ENCODE results near the gene FAM234B. TPM values are rescaled to one million over a fixed set of nuclear protein-coding genes. Genes with fewer than 3 reads are reported as not detected.

The FAM234B gene
- total and polyA plus RNA-seq, 2 of the 8 experiments (the other 6 are each of a cell fraction or from before 2014, with no cell fraction given), result 12.5 to 29.1 TPM

DNA sequence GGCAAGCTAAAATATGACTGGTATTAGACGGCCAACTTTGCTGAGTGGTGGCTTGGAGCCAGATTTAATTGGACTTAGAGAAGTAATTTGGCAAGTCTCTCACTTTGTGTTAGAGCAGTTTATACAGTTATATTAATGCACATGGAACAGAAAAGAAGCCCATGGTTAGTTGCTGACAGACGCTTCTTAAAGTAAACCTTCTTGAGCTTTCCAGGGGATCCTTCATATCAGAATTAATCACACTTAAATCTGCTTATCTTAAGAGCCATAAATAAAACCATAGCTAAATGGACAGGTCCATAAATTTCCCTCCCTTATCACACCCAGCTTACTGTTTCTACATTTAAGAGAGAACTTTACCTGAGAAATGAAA, 49.7 kb downstream of the FAM234B start:
- H2BK12ac ChIP-seq (ENCODE audit: low read depth, low read length), result no peak overlapping the region
- no peaks in the 10 kb centered on the region for H3K36me3 ChIP-seq (ENCODE audit: control insufficient read depth in 2 of 4, insufficient read depth in 4 of 4, low read length in 3 of 4)
- no peak overlapping the region for H4K91ac ChIP-seq (replicated peaks; ENCODE audit: insufficient read length, low read length)
- H3K18ac ChIP-seq (ENCODE audit: extremely low read depth, low read length), result no peak overlapping the region
- no peak overlapping the region for H3K23ac ChIP-seq (ENCODE audit: insufficient read length)
- POLR2A ChIA-PET (ENCODE audit: partially characterized antibody), result interaction anchor here (0.7 to 1.6 kb wide), 4 partner anchors 9 to 50 kb away, joined by 3 to 5 read pairs (median 3); partner anchors contain the start of gene FAM234B
- H3K14ac ChIP-seq (ENCODE audit: insufficient read length), result no peak overlapping the region
- 91% methylated on average over 2 of the region's 2 CpGs; no CpG with 5 or more reads in 1 of the 2 experiments for WGBS, 2 experiments (ENCODE audit: extremely low coverage in 1 of 2, insufficient coverage in 1 of 2, insufficient read length in 1 of 2, insufficient replicate concordance in 2 of 2, low coverage in 1 of 2, low lambda C conversion rate in 2 of 2, missing lambda C conversion rate in 1 of 2)
- H3K9ac ChIP-seq (replicated peaks in 1 of 4; ENCODE audit: extremely low read depth in 1 of 4, low read depth in 3 of 4, low read length in 3 of 4), result no peak overlapping the region
- H3K79me2 ChIP-seq (ENCODE audit: control insufficient read depth in 1 of 2, insufficient read depth in 2 of 2, low read length in 2 of 2), result no peaks in the 10 kb centered on the region
- FAIRE-seq (no peak), DNase-seq (ENCODE audit: low read depth in 1 of 2, low spot score in 2 of 2) (no peak)
- no peak overlapping the region for H2AK5ac ChIP-seq (ENCODE audit: low read depth, low read length)
- H2BK20ac ChIP-seq (ENCODE audit: low read length), result no peak overlapping the region
- no peak overlapping the region for H2BK120ac ChIP-seq (replicated peaks; ENCODE audit: low read depth, low read length)
- H4K20me1 ChIP-seq (replicated peaks in 1 of 2; ENCODE audit: control insufficient read depth in 1 of 2, insufficient read depth in 2 of 2, low read length in 2 of 2), result no peaks in the 10 kb centered on the region
- no peak overlapping the region for H3K4me3 ChIP-seq (ENCODE audit: extremely low read depth in 1 of 4, insufficient read depth in 2 of 4, low read depth in 3 of 4, low read length in 4 of 4)
- CTCF ChIA-PET (ENCODE audit: partially characterized antibody), result interaction anchor here (1.0 to 4.8 kb wide), 5 partner anchors 14 to 178 kb away, joined by 3 to 14 read pairs (median 9); no protein-coding TSS in a partner anchor
- no peak overlapping the region for H2BK5ac ChIP-seq (ENCODE audit: low read depth, low read length)
- H4K5ac ChIP-seq (ENCODE audit: insufficient read length, low read depth, low read length), result no peak overlapping the region
- no peak overlapping the region for H3K4me2 ChIP-seq (ENCODE audit: insufficient read depth in 1 of 2, low read depth in 2 of 2, low read length in 2 of 2)
- H3K9me3 ChIP-seq (ENCODE audit: insufficient read depth in 2 of 2, low read depth in 1 of 2, low read length in 1 of 2), result no peaks in the 10 kb centered on the region
- no peak overlapping the region for H3K56ac ChIP-seq (replicated peaks; ENCODE audit: insufficient read length, low read depth, low read length)
- no peak overlapping the region for H3K27ac ChIP-seq (ENCODE audit: low read depth, low read length)
- no peak overlapping the region for H4K8ac ChIP-seq (ENCODE audit: extremely low read depth, insufficient read depth, low read length)
- peaks cover 6 to 15% (median 12%) of the 10 kb centered on the region in 4 experiments for H3K4me1 ChIP-seq (replicated peaks in 1 of 4; ENCODE audit: control insufficient read depth in 3 of 4, insufficient read depth in 4 of 4, low read length in 3 of 4)
- H3K27me3 ChIP-seq (replicated peaks in 1 of 4; ENCODE audit: control insufficient read depth in 3 of 4, extremely low read depth in 1 of 4, insufficient read depth in 3 of 4, low read length in 3 of 4), result no peaks in the 10 kb centered on the region
- H2AFZ ChIP-seq (ENCODE audit: low read length), result no peak overlapping the region
- H2BK15ac ChIP-seq (ENCODE audit: low read length), result 0 out of 2 replicates have a peak overlapping the region, but pooled peaks have one; percentile 13
- H3K23me2 ChIP-seq (ENCODE audit: low read depth, low read length), result no peaks in the 10 kb centered on the region
- H3K4ac ChIP-seq (replicated peaks; ENCODE audit: insufficient read length, low read depth, low read length), result no peak overlapping the region
- H3K79me1 ChIP-seq (ENCODE audit: low read depth, low read length), result no peaks in the 10 kb centered on the region
- TF ChIP-seq BCL11A (IDR thresholded peaks at IDR 0.05; ENCODE audit: low read depth in 2 of 2, low read length in 2 of 2), result no peak
- TF ChIP-seq TAF7 (optimal IDR thresholded peaks at IDR 0.05; ENCODE audit: borderline replicate concordance, low read depth, low read length), result no peak
- TF ChIP-seq POLR2A (IDR thresholded peaks at IDR 0.05; ENCODE audit: control extremely low read depth in 1 of 2, low read depth in 2 of 2, low read length in 2 of 2), result no peak
- TF ChIP-seq GTF2F1 (IDR thresholded peaks at IDR 0.05; ENCODE audit: borderline replicate concordance, low read depth, low read length), result no peak
